ENCODE results near the gene MIDN.

Gene MIDN

GRCh38 chr19:1292419-1293151 lies 44.2 kb downstream of the MIDN start:
- Histone ChIP-seq H3K4me3 (ENCODE audit: low read depth, low read length) (no peak overlapping the region), H3K27ac (no peak overlapping the region), H3K27me3 (replicated peaks) (peaks cover 21% of the 10 kb centered on the region), H3K36me3 (replicated peaks) (no peaks in the 10 kb centered on the region)
- DNase-seq: no peak
- TF ChIP-seq, protein P1, sequence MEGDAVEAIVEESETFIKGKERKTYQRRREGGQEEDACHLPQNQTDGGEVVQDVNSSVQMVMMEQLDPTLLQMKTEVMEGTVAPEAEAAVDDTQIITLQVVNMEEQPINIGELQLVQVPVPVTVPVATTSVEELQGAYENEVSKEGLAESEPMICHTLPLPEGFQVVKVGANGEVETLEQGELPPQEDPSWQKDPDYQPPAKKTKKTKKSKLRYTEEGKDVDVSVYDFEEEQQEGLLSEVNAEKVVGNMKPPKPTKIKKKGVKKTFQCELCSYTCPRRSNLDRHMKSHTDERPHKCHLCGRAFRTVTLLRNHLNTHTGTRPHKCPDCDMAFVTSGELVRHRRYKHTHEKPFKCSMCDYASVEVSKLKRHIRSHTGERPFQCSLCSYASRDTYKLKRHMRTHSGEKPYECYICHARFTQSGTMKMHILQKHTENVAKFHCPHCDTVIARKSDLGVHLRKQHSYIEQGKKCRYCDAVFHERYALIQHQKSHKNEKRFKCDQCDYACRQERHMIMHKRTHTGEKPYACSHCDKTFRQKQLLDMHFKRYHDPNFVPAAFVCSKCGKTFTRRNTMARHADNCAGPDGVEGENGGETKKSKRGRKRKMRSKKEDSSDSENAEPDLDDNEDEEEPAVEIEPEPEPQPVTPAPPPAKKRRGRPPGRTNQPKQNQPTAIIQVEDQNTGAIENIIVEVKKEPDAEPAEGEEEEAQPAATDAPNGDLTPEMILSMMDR (IDR thresholded peaks at IDR 0.05; ENCODE audit: low read depth, low read length, missing control alignments): no peak
- in situ Hi-C loops (cut with HindIII; ENCODE audit: low pct_ligation_motif_present, low sequenced_read_pairs): no loop called here

DNA sequence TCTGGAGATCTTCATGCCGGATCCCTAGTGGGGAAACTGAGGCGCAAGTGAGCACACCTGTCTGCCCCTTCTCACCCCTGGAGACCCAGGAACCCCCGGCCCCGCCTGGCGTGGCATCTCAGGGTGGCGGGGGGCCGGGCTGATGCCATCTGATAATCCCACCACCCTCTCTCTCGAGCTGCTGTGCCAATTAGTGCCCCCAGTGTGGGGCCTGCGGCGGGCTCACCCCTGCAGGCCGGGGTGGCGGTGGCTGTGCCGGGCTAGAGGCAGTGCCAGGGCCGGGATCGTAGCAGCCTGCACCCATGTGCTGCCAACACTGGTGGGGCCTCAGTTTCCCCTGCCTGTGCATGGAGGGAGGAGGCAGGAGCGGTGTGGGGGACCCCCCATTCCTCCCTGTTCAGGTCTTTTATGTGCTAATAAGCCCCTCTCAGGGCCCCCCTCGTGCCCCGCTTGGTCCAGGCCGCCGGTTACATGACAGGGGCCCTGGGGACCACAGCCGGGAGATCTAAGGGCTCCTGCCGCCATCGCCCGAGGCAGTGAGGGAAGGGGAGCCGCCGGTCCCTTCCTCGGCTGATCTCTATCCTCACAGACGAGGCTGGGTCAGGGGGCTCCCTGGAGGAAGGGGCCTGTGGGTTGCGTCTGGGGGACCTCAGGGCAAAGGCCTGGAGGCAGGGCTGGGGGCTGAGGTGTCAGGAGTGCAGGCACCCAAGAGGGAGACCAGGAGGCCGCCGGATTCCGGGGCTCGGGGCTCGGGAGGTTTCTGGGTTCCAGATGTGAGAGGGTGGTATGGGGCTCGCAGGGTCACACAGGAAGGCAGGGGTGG lies 45.6 kb downstream of the MIDN start:
- TF ChIP-seq, protein P1 (IDR thresholded peaks at IDR 0.05; ENCODE audit: low read depth, low read length, missing control alignments): no peak
- no peak for DNase-seq
- Histone ChIP-seq H3K27ac (no peak overlapping the region), H3K4me3 (ENCODE audit: low read depth, low read length) (no peak overlapping the region), H3K27me3 (replicated peaks) (peaks cover 11% of the 10 kb centered on the region), H3K36me3 (replicated peaks) (no peaks in the 10 kb centered on the region)
- in situ Hi-C loops (cut with HindIII; ENCODE audit: low pct_ligation_motif_present, low sequenced_read_pairs): no loop called here

DNA sequence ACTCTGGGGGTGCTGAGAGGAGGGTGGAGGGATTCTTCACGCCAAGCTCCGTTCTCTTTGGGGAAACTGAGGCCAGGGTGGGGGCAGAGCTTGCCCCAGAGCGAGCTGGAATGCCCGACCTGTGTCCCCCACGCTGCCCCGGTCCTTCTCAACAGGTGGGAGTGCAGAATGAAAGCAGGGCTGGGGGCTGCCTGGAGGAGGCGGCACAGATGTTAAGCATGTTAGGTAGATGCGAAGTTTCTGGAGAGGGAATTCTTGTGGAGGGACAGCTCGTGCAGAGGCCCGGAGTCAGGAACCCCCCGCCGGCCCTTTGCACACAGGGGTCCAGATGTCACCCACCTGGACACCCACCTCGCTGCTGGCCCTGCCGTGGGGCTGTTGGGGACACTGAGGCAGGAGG lies 46.3 kb downstream of the MIDN start:
- DNase-seq: no peak
- TF ChIP-seq, protein P1 (IDR thresholded peaks at IDR 0.05; ENCODE audit: low read depth, low read length, missing control alignments): no peak
- no peak overlapping the region for H3K27ac ChIP-seq
- in situ Hi-C loops (cut with HindIII; ENCODE audit: low pct_ligation_motif_present, low sequenced_read_pairs): no loop called here
- H3K4me3 ChIP-seq (ENCODE audit: low read depth, low read length): no peak overlapping the region
- no peaks in the 10 kb centered on the region for H3K36me3 ChIP-seq (replicated peaks)
- H3K27me3 ChIP-seq (replicated peaks): peaks cover 5% of the 10 kb centered on the region

GRCh38 chr19:1295169-1296012 lies 47.0 kb downstream of the MIDN start:
- TF ChIP-seq, protein P1 (IDR thresholded peaks at IDR 0.05; ENCODE audit: low read depth, low read length, missing control alignments): no peak
- no peak for DNase-seq
- Histone ChIP-seq H3K27me3 (replicated peaks) (peaks cover 5% of the 10 kb centered on the region), H3K36me3 (replicated peaks) (no peaks in the 10 kb centered on the region), H3K27ac (no peak overlapping the region), H3K4me3 (ENCODE audit: low read depth, low read length) (no peak overlapping the region)
- in situ Hi-C loops (cut with HindIII; ENCODE audit: low pct_ligation_motif_present, low sequenced_read_pairs): no loop called here

DNA sequence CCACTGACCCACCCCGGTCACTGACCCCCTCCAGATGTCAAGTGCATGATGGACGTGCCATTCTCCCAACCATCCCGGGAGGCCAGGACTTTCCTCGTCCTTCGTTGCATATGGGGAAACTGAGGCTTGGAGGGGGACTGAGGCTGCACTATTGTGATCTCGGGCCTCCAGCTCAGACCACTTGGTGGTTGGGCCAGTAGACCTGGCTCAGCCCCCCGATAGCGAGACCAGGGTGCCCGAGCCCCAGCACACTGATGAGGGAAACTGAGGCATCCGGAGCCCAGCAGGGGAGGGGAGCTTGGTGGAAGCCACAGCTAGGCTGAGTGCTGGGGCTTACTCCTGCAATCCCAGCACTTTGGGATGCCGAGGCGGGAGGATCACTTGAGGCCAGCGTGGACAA lies 47.7 kb downstream of the MIDN start:
- Histone ChIP-seq H3K36me3 (replicated peaks) (no peaks in the 10 kb centered on the region), H3K27ac (no peak overlapping the region), H3K4me3 (ENCODE audit: low read depth, low read length) (no peak overlapping the region), H3K27me3 (replicated peaks) (peaks cover 3% of the 10 kb centered on the region)
- in situ Hi-C loops (cut with HindIII; ENCODE audit: low pct_ligation_motif_present, low sequenced_read_pairs): no loop called here
- TF ChIP-seq, protein P1 (IDR thresholded peaks at IDR 0.05; ENCODE audit: low read depth, low read length, missing control alignments): no peak
- no peak for DNase-seq

All from brain microvascular endothelial cell (primary cell).